HG02970 (cell line): ENCODE results near the gene PTGES.
"Not testable (repeated sequence)": the region's sequence is repeated elsewhere in the genome, so short reads cannot be mapped to it uniquely, and the experiment has no call there.

Source experiments
- ATAC-seq: cut with Tn5 transposase; IDR thresholded peaks from one replicate; pipeline ENCODE4 v1.9.1; 2021; ENCODE audit warnings: mild to moderate bottlenecking, moderate library complexity, moderate number of reproducible peaks; ENCODE audit not compliant: unreplicated experiment, low FRiP score

The PTGES gene

DNA sequence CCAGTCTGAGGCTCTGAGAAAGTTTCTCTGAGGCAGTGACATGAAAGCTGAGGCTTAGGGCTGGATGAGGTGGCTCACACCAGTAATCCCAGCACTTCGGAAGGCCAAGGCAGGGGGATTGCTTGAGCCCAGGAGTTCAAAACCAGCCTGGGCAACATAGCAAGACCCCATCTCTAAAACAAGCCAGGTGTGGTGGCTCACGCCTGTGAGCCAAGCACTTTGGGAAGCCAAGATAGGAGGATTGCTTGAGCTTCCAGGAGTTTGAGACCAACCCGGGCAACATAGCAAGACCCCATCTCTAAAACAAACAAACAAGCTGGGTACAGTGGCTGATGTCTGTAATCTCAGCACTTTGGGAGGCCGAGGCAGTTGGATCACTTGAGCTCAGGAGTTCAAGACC, 3.8 kb downstream of the PTGES start:
- ATAC-seq, result not testable (repeated sequence)

DNA sequence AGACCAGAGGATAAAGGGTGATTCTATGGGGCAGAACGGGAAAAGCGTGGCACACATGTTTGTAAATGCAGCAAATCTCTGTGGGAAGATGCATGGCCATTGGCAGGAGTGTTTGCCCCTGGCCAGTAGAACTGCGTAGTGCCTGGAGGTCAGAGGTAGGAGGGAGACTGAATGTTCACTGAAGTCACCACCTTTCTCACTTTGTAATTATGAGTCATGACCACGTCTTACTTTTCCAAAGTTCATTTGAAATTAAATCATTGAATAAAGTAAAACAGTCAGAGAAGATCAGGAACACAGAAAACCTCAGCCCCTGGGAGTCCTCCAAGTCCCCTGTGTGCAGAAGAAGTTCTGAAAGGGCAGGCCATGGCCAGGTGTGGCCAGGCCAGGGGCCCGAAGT, 4.6 kb downstream of the PTGES start:
- no peak for ATAC-seq

DNA sequence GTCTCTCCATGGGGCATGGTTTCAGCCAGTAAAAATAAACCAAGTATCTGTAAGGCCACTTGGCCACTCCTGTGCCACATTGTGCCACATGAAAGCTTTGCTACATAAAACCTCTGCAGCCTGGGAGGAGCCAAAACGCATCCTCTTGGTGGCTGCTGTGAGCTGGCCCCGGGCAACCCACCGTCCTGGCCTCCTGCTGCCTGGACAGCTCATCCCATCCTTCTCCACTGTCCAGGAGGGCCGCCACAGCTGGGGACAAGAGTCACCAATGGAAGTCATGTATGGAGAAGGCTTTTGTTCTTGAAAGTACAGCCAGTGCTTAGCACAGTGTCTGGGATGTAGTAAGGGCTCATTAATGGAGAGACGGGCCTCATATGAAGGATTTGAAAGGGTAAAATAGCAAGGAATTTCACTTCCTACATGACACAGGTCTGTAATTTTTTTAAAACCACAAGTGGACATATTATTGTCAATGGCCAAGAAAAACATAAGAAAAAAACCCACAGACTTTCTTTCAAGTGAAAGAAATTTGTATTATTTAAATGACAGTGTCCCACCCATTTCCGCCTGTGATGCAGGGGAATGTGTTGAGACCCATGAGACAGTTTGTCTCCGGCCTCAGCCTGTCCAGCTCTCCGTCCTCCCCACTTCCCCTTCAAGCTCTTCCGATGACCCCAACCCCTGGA, 6.6 kb downstream of the PTGES start:
- ATAC-seq, result no peak

DNA sequence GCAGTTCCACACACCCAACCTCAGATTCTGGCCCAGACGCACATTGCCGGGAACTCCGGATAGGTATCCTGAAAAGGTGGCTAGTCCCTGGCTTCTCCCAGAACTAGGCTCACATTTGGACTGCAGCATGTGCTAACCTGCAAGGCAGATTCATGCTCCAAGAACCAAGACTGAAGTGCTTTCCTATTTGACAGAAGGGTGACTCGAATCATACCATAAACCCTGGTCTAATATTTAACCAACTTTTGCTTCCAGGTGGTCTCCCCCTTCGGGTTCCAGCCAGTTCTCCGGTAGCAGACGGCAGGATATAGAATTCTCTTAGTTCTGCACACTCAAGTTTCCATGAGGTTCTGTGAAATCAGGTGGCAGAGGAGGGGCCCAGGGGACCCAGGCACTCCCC, 7.6 kb downstream of the PTGES start:
- no peak for ATAC-seq

DNA sequence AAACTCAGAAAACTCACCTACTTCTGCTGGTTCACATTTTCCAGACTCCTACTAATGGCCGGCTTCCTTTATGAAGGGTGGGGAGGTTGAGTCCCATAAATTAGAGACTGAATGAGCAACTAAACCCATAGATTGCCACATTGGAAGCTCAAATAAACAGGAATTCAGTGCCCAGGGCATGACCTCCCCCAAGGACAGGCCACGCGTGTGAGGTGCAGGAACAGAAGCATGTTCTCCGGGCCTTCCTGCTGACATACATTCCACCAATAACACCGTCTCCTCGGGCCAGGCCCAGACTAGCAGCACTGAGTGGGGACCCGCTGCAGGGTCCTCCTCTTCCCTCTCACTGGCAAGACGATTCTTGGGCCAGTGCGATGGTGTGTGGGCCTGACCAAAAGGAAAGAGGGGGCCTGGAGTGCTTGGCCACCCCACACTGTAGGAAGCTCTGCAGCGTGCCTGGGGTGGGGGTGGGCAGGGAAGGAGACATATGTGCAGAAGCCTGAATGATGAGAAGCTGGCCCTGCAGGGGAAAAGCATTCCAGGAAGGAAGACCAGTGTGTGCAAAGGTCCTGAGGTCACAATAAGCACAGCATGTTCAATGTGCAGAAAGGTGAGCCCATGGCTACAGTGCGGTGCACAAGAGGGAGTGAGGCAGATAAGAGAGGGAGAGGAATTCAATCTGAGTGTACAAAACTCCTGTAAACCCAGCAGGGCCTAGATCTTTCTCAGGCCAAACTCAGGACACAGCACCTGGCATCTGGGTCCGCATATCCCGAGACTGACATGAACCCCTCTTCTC, 12.0 kb downstream of the PTGES start:
- ATAC-seq, result no peak

DNA sequence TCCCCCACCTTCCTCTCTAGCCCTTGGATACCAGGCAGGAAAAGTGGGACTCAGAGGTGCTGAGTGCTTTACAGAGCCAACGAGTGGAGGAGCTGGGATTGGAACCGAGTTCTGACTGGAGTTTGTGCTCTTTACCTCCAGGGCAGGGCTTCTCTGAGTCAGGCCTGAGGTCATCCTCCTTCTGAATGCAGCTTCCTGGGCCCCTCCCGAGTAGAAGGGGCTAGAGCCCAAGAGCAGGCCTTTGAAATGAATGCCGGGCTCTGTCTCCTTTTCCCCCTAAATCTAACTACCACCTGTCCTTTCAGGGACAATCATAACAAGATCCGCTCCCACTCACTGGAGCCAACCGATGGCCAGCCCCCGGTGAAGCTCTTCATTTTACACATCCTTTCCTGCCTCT, 12.7 kb downstream of the PTGES start:
- no peak for ATAC-seq

DNA sequence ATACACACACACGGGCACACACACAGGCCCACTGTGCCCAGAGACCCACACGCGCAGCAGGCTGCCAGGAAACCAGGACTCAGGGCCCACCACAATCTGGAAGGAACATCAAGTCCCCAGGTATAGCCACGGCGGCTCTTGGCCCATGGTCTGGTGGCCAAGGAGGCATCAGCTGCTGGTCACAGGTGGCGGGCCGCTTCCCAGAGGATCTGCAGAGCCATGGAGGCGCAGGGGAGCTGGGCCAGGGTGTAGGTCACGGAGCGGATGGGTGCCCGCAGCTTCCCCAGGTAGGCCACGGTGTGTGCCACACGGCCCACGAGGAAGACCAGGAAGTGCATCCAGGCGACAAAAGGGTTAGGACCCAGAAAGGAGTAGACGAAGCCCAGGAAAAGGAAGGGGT, 13.4 kb downstream of the PTGES start:
- ATAC-seq, result no peak

DNA sequence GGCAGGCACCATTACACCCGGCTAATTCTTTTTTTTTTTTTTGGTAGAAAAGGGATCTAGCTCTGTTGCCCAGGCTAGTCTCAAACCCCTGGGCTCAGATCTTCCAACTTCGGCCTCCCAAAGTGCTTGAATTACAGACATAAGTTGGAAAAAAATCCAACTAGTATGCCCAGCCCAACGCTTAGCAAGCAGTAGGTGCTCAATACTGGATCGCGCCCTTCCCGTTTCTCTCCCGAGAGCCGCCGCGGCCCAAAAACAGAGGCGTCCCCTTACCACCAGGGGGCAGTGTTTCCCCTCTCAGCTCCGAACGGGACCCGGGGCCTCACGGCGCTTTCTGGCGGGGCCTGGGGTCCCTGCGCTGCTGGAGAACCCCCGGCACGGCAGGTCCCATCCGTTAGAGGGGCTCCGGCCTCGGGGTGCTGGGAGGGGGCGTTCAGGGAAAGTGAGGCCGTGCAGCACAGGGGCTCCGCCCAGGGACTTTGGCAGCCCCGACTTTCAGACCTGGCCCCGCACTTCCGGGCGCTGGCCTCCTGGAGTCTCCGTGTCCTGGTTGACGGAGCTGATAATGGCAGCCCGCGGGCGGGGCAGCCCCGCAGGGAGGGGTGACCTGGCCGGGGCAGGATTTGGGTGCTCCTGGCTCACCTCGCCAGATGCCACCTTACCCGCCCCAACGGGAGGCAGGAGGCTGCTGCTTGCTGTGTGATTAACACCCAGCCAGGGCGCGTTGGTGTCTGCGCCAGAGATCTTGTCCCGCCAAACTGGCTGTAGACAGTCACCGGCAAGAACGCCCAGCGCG, 15.2 kb downstream of the PTGES start:
- ATAC-seq, result peak; percentile 79

DNA sequence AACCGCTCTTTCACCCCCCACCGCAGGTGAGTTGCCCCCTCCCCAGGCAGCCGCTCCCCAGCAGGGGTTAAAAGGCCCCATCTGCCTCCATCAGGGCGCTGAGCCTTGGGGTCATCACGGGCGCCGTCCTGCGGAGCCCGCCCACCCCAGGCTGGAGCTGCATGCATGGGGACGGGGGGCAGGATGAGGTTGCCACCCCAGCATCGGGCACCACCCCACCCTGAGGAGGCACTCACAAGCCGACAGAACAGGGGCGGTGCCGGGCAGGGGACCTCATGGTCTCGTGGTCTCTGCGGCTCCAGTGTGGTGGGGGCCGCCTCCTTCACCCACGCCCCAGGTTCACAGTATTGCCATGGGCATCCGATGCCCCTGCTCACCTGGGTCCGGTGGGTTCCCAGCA, 16.5 kb downstream of the PTGES start:
- ATAC-seq, result no peak

DNA sequence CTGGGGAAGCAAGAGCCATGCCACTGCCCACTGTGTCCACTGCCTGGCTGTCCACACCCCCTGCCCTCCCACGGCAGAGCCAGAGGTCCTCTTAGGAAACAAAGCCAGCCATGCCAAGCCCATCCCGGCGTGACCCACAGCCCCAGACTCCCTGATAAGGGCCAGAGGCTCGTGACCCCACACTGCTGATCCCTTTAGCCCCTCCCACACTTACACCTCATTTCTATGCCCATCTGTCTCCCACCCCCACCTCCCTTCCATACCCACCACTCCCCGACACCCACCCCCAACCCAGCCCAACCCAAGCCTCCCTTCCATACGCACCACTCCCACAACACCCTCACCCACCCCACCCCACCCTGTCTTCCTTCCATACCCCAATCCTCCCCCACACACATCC, 17.3 kb downstream of the PTGES start:
- ATAC-seq, result no peak

DNA sequence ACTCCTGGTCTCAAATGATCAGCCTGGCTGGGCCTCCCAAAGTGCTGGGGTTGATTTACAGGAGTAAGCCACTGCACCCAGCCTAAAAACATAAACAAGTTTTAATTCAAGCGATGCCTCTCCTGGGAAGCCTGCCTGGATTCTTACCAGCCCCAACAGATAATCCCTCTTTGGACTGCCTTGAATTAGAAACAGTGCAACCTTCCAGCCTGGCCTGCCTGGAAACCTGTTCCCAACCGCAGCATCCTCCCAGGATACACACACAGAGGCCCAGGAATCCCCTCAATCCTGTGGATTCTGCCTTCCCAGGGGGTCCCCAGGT, 19.2 kb downstream of the PTGES start:
- no peak for ATAC-seq

DNA sequence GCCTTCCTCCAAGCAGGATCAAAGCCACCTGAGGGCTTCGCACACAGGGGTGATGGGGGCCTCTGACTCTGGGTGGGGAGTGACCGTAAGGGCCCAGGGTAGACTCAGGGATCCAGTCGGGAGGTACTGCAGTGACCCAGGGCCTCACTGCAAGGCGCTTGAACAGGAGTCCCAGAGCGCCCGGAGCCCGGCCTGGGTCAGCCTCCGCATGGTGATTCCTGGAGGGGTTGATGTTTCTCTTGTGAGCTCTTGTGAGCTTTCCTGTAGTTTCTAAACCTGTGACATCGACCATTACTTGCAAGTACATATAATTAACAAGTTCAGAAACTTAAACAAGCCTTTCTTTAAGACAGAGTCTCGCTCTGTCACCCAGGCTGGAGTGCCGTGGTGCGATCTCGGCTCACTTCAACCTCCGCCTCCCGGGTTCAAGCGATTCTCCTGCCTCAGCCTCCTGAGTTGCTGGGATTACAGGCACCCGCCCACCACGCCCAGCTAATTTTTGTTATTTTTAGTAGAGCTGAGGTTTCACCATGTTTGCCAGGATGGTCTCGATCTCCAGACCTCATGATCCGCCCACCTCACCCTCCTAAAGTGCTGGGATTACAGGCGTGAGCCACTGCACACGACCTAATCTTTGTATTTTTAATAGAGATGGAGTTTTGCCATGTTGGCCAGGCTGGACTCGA, 19.8 kb downstream of the PTGES start:
- no peak for ATAC-seq

DNA sequence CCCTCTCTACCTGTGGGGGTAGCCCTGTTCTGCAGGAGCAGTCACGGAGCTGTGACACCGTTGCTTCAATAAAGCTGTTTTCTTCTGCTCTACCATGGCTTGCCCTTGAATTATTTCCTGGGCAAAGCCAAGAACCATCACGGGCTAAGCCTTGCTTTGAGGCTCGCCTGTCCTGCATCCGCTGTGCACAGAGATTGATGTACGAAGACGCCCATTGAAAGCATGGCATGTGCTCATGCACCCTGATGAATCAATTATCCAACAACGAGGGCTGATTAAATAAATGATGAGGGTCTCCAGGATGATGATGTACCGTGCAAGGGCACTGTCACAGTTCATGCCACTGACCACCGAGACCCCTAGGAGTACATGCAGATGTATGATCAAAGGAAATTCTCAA, 20.7 kb downstream of the PTGES start:
- ATAC-seq, result no peak

DNA sequence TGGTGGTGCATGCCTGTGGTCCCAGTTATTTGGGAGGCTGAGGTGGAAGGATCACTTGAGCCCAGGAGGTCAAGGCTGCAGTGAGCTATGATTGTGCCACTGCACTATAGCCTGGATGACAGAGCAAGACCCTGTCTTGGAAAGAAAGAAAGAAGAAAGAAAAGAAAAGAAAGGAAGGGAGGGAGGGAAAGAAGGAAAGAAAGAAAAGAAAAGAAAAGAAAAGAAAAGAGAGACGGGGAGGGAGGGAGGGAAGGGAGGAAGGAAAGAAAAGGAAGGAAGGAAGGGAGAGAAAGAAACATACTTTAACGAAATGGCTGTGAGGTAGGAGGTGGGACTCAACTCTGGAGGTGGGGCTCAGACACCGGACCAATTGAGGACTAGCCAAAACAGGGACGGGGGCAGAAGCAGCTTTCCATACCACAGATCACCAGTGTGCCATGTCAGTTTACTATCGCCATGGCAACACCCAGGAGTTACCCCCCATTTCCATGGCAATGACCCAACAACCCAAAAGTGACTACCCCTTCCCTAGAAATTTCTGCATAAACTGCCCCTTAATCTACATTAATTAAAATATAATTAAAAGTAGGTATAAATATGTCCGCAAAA, 21.3 kb downstream of the PTGES start:
- ATAC-seq, result no peak

DNA sequence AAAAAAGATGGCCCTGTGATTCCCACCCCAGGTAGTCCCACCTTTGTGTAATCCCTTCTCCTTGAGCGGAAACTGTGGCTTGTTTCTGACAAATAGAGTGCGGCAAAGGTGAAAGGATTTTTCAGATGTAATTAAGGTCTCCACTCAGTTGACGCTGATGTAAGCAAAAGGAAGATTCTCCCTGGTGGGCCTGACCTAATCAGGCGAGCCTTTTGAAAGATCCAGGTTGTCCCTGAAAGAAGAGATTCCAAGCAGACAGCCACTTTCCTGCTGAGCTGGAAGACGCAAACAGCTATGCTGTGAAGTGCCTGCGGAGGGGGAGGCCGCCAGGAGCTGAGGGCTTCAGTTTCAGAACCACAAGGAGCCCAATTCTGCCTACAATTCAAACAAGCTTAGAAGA, 24.1 kb downstream of the PTGES start:
- ATAC-seq, result no peak

DNA sequence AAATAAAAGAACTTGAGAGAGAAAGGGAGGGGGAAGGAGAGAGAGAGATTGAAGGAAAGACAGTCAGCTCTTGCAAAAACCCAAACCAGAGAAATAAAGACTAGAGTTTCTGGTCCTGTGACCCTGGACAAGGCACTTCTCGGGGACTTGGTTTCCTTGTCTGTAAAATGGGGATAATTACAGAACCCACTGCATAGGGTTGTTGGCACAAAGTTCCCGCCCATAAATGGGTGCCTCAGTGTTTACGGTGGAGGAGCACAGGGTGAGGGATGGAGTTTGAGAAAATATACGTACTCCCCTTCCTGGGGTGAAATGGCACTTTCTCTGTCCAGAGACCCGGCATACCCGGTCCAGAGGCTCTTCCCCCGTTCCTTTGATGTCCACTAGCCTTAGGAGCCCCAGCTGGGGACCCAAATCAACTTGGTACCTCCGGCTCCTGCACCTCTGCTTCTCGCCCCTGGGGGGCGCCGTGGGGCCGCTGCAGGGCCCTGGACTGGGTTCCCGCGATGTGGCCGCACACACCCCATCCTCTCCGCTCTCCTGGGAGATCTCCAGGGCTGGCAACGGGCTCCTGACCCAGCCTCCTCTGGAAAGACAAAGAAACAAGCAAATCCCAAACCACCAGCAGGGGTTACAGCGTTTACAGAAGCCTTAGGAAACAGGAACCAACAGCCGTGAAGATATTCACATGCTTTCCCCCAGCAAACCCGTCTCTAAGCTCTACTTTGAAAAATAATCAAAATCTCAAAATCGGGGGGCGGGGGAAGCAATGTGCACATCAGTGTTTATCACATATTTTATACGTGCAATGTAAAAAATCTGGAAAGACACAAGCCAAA, 26.3 kb downstream of the PTGES start:
- ATAC-seq, result no peak

DNA sequence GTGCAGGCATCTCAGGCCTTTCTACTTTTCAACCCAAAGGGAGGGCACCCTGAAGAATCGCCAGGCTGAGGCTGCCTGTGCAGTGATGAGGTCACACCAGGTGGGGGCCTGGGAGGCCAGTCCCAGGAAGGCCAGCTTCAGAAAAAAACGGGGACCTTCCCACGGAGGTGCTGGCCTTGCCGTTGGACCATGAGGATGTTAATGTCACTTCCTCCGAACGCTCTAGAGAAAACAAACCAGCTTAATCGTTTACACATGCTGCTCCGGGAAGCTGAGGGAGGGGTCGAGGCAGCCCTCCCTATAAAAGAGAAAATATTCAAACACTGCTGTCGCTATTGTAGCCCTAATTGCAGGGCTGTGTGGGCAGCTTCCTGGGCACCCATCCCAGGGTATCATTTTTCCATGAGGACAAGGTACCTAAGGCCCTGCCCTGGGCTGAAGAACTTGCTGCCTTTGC, 27.0 kb downstream of the PTGES start:
- no peak for ATAC-seq

DNA sequence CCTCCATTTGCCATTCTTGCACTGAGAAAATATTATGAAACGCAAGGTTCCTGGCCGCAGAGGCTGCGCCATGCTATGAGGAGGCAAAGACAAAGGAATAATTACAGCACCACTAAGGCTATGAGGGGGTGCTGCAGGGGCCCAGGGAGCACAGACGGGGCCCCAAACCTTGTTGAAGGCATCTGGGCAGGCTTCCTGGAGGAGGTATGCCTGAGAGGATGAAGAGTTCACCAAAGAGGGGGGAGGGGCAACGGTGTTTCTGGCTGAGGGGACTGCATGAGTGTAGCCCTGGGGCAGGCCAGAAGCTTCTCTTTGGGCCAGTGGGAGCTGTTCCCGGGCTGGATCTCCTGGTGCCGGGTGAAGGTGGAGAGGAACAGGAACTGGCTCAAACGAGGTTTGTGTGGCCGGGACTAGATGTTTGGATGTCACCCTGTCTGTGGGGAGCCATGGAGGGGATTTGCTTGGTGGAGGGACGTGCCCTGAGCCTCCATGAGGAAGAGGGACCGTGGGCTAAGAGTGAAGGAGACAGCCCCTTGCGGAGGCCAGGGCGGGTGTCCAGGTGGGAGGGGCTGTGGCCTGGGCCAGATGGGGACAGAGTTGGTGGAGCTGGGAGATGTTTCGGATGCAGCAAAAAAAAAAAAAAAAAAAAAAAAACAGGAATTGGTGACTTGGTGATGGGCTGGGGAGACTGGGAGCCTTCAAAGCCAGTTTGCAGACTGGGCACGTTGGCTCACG, 28.2 kb downstream of the PTGES start:
- ATAC-seq, result no peak

DNA sequence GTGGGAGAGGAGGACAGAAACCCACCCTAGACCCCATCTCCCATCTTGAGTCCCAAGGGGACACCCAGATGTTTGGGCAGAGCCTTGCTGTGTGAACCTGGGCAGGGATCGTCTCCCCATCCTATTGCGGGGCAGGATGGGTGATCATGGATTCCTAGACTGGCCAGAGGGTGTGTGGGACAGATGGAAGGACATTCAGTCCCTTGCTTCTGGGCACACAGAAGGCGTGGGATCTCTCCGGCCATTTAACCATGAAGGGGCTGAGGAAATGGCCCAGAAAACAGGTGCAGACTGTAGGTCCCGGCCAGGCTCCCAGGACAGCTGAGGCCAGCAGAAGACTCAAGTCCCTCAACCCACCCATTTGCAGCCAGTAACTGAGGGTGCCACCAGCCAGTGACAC, 29.9 kb downstream of the PTGES start:
- no peak for ATAC-seq
